ENCODE measurements around the gene WEE2.
"Not testable (repeated sequence)": the region's sequence is repeated elsewhere in the genome, so short reads cannot be mapped to it uniquely, and the experiment has no call there.

WEE2 gene

DNA sequence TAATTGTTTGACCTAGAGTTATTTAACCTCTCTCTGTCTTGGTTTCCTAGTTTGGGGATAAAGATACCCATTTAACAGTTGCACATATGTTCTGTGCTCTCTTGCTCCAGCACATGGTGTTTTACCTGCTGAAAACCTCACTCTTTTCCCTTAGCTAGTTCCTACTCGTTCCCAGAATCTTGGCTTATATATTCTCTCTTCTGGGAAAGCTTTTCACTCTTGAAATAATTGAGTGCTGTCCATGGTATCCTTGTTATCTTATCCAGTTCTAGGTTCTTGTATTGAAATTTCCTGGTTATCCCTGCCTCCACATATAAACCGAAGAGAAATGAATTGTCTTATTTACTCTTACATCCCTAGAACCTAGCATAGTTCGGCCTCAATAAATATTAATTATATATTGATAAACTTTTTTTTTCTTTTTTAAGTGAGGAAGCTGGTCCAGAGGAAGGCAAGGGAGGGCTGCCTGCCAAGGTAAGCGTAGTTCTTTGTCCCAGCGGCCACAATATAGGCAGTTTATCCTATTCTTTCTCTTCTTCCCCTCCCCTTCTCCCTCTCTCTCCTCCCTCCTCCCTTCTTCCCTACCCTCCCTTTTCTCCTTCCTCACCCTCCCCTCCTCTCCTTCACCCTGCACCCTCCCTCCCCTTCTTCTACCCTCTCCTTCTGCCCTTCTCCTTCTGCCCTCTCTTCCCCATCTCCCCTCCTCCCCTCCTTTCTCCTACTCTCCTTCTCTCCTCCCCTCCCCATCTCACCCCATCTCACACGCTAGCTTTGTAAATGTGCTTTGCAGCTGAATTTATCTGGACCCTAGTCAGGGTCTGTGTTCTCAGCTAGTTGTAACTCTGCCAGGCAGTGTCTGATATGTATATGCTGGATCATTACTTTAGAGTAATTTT lies 7.9 kb downstream of the WEE2 start:
- no peak for DNase-seq

DNA sequence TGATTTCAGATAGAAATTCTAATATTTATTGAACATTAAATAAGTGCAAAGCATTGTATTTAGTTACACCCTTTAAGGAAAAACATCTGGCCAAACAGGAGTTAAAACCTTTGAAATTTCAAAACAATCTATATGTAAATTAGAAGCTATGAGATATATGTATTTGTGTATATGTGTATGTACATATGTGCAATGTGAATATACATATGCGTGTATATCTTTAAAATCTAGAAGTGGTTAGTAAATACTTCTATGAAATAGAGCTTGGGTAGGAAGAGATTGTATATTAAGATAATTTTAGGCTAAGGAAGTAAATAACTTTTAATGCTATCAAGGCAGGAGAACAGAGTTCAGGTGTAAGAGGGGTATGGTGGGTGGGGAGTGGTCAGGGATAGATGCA lies 9.3 kb downstream of the WEE2 start:
- DNase-seq, result no peak

DNA sequence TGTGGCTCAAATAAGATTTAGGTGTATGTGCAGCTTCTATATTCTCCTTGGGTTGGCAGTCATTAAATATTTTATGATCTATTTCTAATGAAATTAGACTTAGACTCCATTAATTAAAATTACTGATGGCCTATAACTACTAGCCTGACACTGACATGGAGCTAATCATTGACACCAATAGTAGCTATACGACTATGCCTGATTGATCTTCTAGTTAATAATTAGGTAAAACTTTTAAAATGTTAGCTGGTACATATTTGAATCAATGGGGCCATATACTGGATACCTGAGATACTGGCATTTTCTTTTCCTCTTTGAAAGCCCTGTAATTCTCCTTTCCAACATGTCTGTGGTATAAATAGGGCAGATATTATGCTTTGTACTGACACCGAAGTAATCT lies 14.4 kb downstream of the WEE2 start:
- no peak for DNase-seq

DNA sequence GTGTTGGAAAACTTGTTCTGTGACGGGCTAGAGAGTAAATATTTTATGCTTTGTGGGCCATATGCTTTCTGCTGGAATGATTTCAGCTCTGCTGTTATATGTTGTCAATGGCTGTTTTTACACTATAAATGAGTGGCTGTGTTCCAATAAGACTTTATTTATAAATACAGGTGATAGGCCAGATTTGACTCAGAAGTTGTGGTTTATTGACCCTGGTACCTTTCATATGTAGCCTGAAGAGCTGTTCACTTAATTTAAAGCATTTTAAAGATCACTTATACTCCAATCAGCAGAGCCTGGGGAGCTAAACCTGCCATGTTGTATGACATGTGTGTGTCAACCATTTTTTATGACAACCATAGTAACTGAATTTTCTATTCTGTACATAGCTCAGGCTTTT lies 20.9 kb downstream of the WEE2 start:
- DNase-seq, result no peak

DNA sequence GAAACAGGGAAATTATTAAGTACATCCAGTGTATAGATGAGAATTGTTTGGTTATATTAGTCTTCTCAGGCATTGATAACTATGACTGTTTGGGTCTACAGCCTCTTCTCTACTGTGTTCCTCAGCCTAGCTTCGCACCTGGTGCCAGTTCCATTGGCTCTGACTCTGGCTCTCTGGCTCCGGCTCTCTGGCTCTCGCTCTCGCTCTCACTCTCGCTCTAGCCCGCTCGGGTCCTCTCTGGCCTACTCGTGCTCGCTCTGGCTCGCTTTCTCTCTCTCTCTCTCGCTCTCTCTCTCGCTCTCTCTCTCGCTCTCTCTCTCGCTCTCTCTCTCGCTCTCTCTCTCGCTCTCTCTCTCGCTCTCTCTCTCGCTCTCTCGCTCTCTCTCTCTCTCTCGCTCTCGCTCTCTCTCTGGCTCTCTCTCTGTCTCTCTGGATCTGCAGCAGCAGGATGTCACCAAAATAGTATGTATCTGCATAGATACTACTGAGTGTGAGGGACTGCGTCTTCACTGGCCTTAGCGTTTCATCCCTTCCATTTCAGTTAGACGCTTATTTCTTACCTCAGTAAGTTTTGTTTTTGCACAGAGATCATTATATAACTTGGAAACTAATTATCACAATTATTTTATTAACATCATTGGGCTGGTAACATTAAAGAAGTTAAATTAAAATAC lies 23.5 kb downstream of the WEE2 start:
- DNase-seq, result no peak

DNA sequence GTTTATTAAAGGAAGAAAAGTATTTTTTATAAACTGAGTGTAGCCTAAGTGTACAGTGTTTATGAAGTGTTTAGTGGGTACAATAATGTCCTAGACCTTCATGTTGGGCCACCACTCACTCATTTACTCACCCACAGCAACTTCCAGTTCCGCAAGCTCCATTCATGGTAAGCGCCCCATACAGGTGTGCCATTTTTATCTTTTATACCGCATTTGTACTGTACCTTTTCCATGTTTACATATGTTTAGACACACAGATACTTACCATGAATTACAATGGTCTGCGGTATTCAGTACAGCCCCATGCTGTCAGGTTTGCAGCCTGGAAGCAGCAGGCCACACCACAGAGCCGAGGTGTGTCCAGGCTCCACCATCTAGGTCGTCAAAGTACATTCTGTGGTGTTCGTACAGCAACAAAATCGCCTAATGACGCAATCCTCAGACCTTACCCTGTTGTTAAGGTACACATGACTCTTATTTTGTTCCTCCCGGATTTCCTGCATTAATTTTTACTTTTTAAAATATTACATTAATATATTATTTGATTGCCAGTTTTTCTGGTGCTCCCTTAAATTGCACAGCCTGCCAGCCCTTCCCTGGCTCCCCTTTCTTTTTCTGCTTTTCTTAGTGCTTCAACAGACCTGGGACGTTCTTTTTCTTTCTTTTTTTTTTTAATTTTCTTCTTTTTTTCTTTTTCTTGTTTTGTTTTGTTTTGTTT lies 29.1 kb downstream of the WEE2 start:
- no peak for DNase-seq

DNA sequence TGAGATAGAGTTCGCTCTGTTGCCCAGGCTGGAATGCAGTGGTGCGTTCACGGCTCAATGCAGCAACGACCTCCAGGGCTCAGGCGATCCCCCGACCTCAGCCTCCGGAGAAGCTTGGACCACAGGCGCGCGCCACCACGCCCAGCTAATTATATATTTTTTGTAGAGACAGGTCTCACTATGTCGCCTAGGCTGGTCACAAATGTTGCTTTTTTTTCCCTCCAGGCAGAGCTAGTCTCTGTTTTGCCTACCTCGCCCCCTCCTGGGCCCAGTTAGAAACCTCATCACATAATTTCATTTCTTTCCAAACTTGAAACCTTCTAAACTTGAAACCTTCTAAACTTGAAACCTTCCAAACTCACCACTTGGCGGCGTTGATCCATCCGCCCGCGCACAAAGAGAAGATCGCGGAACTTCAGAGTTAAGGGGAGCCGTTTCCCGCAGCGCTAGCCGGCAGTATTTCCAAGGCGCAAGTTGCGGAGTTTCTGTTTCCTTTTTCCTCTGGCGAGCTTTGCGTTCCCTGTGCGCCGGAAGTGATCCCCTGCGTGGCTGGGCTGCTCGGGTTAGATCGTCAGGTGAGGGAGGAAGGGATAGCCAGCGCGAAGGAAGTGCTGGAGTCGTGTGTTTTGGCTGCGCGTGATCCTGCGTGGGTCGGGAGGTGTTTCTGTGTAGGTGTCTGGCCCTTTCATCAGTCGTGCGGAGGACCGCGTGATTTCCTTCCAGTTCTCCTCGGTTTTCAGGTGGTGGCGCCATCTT lies 29.9 kb downstream of the WEE2 start, which contains the start of gene SSBP1:
Gene SSBP1 (plus strand): TSS at position 523 of the 756 bp plus-strand sequence. CDS start 809 bp downstream, outside the sequence.
- DNase-seq, result peak; percentile 94

DNA sequence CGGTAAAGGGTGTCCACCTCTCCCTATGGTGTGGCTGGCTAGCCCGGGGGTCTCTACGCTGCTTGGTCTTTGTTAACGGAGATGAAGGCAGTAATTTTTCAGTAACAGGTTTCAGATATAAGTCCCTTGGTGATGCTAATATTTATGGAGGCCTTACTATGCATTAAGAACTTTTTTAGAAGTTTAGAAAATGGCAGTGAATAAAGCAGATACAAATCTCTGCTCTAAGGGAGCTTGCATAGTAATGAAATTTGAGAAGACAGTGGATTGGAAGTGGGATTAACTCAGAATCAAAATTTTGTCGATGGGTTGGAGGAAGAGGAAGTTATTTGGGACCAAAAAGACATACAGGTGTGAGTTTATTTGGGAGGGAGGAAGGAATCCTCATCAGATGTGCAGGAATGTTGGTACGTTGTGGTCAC lies 30.4 kb downstream of the WEE2 start:
- DNase-seq, result no peak

DNA sequence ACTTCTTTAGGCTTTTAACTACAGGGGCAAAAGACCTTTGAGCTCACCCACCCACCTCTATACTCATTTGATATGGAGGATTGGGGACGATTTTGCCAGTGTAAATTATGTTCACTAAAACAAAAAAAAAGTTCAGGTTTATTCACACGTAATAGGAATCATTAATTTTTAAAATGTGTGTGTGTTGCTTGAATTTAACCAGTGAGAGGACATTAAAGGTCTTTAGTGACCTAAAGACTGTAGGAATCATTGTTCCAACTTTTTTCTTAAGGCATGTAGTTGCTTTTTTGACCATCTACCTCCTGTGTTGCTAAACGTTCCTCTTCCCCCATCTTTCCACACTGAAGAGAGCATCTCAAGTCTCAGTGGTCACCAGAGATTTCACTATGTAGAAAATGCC lies 31.1 kb downstream of the WEE2 start:
- no peak for DNase-seq

DNA sequence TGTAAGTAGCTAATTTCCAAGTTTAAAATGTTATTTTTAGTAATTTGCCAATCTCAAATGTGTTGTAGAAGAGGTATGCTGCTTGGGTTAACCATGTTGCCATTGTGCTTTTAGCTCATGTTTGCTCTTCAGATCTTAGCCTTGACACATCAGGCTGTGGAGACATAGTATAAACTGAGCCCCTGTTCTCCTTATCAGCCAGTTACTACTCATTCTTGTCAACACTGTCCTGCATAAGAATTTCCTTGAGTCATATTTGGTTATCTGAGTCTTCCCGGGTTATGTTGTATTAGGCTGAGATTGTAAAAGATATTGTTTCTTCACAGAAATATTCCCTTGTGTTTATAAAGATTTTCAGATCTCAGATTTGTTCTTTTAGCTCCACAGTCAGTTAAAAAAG lies 34.1 kb downstream of the WEE2 start:
- no peak for DNase-seq

DNA sequence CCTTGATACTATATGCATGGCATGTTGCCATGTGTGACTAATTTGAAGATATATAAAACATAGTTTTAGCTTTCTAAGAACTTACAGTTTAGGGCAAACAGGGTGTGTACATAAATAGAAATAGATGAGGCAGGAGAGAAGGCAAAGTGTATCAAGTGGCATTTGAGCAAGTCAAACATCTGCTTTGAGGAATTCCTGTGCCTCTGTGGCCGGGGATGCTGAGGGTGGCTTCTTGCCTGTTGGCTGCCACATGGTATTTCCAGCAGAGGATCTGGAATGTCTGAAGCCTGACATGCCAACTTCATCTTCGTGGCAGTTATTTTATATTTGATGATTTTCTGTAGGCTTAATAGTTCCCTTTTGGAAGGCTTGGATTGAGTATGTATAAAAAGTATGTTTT lies 36.0 kb downstream of the WEE2 start:
- DNase-seq, result no peak

DNA sequence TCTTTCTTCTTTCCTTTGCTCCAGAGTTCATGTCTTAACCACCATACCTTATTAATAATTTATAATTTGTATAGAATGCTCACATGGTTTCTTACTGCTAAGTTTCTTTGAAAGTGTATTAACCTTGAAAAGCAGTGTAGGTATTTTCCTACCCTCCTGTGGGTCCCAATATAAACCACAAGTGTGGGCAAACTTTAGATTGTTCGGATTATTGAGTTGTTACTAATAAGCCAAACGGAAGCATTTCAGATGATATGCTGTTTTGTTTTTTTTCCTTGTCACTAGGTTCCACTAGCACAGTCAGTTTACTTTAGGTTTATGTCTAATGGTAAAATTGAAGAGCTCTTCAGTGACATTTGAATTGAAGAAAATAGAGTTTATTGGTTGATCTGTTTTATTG lies 40.2 kb downstream of the WEE2 start:
- no peak for DNase-seq

DNA sequence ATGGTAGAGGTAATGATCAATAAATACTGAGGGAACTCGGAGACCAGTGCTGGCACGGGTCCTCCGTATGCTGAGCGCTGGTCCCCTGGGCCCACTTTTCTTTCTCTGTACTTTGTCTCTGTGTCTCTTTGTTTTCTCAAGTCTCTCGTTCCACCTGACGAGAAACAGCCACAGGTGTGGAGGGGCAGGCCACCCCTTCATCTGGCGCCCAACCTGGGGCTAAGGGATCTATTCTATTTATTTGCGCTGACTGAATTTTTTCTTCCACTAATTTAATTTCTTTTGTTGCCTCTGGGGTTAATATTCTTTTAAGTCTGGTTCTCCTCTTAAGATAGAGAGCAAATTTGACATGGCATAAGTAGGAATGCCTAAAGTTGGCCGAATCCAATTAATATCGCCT lies 43.8 kb downstream of the WEE2 start:
- DNase-seq, result not testable (repeated sequence)

DNA sequence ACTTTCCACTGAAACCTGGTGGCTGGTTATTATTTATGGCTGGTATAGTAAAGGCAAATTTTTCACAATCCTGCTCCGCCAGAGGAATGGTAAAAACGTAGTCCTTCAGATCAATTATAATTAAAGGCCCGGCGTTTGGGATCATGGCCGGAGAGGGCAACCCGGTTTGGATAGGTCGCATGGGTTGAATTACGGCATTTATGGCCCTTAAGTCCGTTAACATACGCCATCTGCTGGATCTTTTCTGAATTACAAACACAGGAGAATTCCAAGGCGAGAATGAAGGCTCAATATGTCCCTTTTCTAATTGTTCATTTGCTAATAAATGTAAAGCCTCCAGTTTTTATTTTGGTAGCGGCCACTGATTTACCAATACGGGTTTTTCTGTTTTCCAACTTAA lies 44.5 kb downstream of the WEE2 start:
- DNase-seq, result no peak

DNA sequence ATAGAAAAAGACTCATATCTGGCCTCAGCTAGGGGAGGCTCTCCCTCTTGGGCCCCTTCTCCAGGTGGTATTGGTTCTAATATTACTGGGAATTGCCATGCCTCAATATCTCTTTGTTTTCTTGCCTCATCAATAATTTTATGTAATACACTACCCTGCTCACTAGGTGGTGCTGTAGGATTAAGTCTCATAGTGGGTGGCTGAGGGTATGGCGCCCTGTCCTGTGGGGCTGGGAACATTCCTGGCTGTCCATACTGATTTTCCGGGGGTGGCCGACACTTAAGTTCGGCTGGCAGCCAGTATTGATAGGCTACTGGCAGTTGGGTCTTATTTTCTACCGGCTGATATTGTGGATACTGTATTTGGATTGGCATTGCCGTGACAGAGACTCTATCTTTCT lies 46.8 kb downstream of the WEE2 start:
- no peak for DNase-seq

DNA sequence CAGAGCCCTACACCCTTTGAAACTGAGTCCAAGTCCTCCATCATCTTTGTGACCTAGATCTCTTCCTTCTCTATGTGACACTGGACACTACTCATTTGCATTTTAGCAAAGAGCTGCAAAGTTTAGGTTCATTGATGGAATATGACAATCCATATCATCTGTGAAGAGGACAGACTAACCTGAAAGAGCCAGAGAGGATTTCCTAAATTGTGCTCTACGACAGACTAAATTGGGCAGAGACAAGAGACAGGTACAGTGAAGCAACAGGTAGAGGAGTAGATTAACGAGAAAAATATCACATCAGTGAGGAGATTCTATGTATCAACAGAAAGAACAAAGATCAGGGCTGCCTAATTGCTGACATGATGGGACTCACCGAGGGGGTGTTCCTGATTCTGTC lies 55.6 kb downstream of the WEE2 start, which contains the start of gene TAS2R3:
Gene TAS2R3 (plus strand): TSS at position 301 of the 400 bp plus-strand sequence. CDS start 62 bp downstream, at position 363.
- DNase-seq, result no peak

DNA sequence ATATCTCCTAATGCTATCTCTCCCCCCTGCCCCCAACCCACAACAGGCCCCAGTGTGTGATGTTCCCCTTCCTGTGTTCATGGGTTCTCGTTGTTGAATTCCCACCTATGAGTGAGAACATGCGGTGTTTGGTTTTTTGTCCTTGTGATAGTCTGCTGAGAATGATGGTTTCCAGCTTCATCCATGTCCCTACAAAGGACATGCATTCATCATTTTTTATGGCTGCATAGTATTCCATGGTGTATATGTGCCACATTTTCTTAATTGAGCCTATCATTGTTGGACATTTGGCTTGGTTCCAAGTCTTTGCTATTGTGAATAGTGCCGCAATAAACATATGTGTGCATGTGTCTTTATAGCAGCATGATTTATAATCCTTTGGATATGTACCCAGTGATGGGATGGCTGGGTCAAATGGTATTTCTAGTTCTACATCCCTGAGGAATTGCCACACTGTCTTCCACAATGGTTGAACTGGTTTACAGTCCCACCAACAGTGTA lies 62.0 kb downstream of the WEE2 start:
- not testable (repeated sequence) for DNase-seq

DNA sequence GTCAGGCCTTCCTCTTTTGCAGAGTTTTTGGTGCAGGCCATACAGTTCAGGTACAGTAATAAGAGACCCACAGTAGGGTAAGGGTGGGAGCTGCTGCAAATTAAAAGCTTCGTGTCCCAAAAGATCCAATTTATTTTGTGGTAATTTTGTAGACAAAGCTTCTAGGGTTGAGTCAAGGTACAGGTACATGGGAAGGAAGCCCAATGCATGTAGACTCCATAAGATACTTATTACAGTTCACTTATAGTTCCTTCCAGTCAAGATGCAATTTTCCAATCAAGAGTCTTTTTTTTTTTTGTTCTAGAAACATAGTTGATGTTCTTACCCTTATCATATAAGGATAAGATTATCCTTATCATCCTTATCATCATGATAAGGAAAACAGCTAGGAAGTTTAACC lies 68.2 kb downstream of the WEE2 start, which contains the start of gene TAS2R4:
Gene TAS2R4 (plus strand): TSS at position 301 of the 400 bp plus-strand sequence. CDS start 1,815 bp downstream, outside the sequence.
- no peak for DNase-seq

All from stimulated activated CD4-positive, alpha-beta T cell treated with anti-CD3 and anti-CD28 coated beads, Interleukin-4, amount 100 ng/mL, for 24 hours (primary cell).